GM11168 (cell line): ENCODE data around the gene GAREM1.

Experiments
- in situ Hi-C: fragments of 300-500 bp; cut with MboI; formaldehyde crosslinking; loops from one replicate; pipeline ENCODE4 v1.12.0; 2022; ENCODE audit warnings: low sequenced_read_pairs; ENCODE audit not compliant: unreplicated experiment

GAREM1 gene

DNA sequence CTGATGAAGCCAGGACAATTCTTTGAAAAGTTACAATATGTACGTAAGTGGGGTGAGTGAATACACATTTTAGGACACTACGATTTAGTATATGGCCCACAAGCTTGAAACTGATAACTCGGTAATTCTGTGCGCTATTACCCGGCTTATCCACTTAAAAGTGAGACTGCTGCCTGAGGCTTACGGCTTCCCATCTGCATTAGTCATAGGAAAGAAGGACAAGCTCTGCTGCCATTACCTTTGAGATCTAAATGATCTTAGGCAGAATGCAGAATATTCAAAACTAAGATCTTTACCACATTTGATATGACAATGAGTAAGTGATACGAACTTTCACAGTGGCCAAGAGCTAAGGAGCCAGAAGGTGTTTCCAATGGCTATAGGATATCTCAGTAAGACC, 133.3 kb downstream of the GAREM1 start:
- in situ Hi-C loops = no loop called here

DNA sequence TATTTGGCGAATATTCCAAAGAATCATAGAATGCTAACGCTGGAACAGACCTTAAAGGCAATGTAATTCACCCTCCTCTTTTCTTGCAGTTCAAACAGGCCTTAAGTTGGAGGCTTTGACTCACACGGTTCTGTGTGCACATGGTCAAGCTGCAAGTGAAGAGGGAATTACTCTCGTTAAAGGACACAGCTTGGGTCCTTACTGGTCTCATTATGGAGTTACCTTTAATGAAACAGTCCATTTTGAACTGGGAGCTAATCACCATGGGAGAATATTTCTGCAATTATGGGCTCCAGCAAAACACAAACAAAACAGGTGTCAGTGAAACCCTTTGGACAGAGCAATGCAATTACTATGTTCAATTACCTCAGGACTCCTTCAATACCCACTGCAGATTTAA, 135.5 kb downstream of the GAREM1 start:
- in situ Hi-C loops = no loop called here

DNA sequence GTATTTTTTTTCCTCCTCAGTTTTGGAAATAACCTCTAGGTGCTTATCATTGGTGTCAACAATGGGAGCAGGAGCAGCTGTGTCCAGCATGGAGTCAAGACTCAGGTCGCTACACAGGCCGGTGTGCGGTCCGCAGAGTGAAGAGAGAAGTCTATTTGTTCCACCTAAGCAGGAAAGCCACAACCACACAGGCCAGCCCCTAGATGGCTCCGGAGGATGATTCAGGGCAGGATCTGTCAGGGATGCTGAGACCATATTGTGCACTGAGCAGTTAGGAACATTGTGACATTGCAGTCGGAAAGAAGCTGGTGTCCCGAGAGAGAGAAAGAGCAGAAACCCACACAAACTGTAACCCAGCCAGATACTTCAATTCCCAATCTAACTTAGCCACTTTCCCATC, 136.9 kb downstream of the GAREM1 start:
- in situ Hi-C loops = no loop called here

DNA sequence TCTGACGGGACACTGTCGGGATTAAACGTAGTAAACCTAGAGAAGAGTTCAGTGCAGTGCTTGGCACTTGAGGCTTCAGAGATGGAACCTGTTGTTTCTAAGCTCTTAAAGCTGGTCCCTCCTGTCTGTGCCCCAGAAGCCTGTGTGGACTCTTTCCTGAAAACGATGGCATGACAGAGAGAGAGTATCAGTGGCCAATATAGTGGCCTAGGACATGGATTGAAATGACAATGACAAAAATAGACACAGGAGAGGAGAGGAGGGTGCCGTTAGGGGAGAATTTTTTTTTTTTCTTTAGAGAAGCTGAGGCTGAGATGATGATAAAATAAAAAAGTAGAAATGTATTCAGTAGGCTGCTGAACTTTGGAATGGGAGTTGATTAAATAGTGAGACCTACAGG, 138.0 kb downstream of the GAREM1 start:
- in situ Hi-C loops = no loop called here

DNA sequence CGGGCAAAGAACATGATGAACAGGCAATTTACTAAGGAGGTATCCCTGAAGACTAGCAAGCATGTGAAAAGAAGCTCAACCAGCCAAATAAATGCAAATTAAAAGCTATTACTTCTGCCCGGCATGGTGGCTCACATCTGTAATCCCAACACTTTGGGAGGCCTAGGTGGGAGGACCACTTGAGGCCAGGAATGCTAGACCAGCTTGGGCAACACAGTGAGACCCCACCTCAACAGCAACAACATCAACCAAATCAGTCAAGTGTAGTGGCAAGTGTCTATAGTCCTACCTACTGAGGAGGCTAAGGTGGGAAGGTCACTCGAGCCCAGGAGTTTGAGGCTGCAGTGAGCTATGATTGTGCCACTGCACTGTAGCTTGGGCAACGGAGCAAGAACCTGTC, 141.7 kb downstream of the GAREM1 start:
- in situ Hi-C loops = no loop called here

DNA sequence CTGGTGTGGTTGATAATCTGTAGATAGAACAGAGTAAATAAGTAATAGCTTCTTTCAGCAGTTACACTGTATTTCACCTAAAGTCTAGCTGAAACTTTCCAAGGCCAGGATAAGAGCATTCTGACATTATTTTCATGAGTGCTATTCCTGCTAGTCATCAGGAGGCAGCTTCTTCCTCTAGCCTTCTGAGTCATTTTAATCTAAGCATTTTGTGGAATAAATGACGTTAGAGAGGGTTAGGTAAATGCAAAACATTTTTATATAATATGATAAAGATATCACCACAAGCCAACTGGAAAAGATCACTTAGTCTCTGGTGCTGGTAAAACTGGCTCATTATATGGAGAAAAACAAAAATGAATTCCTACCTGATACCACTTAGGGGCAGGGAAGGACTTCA, 142.3 kb downstream of the GAREM1 start:
- in situ Hi-C loops = no loop called here

DNA sequence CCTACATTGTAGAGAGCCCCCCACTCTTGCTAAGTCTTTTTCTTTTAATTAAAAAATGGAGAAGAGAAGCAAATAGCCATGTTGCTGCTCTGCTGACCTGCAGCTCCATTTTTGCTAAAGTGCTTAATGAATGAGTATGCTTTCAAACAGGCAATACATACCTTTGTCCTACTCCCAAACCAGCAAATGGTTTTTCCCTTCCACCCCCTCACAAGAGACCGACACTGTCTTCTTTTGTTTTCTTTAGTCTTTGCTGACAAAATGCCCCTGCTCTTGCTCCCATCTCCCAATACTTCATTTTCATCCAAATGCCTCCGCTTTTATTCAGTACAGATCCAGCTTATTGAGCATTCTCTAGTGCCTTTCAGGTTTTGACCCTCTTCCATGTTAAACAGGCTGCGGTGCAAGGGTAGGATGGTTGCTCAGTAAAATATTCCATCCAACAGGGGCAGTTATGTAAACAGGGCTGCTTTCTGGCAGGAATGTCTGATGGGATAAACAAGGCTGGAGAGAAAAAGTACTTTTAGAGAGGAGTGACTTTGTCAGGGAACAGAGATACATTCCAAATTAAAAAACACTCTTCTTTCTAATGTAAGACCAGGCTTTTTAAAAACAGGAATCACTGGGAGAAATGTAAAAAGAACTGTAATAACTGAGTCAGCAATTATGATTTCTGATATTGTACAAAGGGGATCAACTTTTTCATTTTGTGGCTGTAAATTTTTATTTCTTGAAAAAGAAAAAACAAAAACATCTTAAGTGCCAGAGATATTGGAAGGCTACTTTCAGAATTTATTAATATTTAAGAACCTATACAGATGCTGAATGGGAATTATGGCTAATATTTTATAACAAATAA, 144.0 kb downstream of the GAREM1 start:
- in situ Hi-C loops = no loop called here

DNA sequence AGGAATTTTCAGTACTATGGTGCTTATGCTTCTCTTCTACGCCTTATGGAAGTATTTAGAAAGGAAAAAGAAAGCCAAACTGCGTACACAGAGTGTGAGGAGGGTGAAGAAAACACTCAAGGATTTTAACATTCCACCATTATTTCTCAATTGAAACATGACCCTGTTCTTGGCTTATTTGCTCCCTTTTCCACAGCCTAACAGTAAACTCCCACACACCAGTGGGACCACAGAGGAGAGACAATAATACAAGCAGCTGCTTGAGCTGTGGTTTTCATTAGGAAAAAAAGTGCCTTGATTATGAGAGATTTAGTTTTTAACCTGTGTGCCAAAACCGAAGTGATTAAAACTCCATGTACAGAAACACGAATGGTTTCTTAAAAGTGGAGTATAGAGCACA, 146.5 kb downstream of the GAREM1 start:
- in situ Hi-C loops = no loop called here

DNA sequence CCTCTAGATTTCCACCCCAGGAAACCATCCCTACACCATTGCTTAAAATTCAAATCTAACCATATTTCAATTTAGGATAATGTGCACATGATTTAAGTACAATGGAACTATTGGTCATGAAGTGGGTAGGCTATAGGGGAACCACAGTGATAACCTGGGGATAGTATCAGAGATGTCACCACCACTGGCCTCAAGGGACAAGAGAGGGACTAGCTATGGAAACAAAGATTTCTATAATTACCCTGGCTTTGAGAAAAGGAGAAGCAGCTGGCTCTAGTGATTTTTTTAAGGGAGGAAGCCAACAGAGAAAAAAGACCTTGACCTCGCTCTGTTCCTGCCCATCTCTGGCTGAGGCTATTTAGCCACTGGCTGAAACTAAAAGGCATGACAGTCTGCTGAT, 148.9 kb downstream of the GAREM1 start:
- in situ Hi-C loops = no loop called here

DNA sequence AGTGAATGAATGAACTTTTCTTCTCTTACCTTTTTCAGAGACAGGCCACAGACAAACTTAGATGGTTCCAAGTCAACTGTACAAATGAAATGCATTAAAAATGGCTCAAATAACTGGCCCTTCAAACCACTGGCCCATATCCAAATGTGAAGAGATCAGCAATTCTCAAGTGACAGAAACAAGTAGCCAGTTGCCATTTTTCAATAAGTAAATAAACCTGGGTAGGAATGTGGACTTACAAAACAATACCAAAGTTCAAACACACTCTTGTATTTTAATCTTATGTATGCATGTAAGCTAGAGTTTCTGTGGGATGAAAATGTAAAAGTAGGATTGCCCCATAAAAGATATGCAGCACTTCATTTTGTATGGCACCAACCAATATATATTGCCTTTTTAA, 151.6 kb downstream of the GAREM1 start:
- in situ Hi-C loops = no loop called here

DNA sequence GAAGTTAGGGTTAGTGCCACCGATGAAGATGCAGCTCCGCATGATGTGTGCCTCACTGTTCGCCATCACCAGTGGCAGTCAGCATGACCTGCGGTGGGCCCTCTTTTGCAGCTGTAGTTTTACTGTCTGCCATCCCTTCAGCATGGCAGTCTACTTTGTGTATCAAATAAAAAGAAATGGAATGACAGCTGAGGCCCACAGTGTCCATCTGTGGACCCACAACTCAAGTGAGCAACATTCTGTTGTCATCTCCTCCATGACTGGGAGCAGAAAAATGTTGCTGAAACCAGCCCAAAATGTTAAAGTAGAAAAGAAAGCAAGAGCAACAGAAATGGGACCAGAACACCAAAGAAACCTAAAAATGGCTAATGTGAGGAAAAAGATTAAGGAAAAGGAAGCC, 152.1 kb downstream of the GAREM1 start:
- in situ Hi-C loops = no loop called here

DNA sequence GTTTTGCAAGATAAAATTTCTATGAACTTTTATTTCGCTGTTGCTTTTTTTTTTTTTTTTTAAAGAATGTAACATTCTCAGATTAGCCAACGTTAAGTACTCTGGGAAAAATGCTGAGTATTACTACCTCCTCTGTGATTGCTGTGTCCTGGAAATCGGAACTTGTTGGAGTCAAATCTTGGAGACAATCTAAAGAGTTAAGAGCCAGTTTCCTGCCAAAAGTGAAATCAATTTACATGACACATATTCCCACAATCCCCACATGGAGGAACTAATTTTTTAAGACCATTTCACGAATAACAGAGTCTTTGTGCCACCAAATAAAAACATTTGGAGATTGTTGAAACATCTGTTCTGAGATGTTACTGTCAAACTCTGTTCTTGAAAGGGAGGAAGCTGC, 153.0 kb downstream of the GAREM1 start:
- in situ Hi-C loops = no loop called here

DNA sequence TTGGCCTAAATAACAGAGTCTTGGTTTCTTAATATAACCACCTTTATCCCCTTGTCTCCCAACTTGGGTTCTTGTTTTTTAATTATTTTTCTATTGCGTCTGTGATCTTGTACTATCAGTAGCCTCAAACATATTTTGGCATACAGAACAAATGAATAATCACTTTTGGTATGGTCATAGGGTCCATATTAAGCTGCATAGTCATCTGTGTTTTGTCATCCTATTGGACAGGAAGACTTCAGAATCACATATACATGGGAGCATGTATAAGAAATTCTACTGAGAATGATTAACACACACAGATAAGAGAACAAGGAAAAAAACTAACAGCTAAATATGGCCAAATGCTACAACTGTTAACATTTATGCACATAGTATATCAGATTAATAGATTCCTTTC, 154.8 kb downstream of the GAREM1 start:
- in situ Hi-C loops = no loop called here

DNA sequence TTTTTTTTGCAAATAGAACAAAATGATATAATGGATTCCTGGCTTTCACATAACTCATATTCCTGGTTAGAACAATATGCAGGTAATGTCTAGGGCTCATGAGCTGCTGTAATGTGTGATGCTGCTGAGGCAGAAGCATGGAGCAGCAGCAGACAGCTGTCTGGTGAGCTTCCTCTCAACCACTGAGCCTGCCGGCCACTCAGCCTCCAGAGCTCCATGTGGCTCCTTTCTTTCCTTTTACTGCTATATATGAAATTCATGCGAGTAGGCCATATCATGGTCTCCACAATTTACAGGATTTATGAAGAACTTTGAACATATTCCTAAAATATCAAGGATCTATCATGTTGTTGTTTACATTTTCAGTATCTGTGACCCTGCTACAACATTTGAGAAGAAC, 159.9 kb downstream of the GAREM1 start:
- in situ Hi-C loops = no loop called here

DNA sequence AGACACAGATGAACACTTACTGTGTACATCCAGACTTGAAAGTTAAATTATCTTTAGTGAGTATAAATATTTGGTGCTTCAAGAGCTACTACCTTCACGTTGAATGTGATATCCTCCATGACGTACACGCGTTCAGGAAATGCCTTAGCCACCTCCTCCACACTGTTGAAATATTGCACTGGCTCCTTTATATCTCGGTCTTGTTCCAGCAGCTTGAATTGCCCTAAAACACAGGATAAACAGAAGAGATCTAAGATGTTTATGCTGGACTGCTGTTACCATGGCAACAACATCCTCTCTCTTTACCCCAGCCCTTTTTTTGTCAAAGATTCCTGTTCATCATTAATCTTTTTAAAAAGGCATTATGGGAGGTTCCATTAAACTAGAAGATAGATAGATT, 160.6 kb downstream of the GAREM1 start:
- in situ Hi-C loops = no loop called here

DNA sequence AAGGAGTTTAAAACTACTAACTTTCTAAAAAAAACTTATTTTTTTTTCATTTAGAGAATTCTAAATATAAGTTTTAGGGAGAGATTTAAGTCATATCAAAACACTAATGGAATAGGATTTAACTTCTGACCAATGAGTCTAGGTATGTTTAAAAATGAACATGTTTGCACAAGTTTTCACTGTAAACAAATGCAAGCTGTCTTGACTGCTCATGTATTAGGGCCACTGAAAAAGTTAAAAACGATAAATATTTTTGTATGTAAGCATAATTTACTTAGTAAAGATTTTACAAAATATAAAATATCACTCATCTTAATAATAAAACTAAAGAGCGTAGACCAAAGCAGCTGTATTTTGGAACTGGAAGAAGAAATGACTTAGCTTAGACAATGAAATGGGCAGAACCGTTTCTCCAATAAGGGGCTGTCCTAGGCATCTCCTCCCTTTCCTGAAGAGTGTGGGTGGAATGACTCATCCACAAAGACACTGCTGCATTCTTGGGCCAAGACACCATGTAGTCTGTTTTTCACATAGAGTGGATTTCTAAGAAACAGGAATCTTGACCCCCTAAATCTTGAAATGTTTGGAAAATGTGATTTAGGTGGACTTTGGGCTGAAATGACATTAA, 162.1 kb downstream of the GAREM1 start:
- in situ Hi-C loops = no loop called here

DNA sequence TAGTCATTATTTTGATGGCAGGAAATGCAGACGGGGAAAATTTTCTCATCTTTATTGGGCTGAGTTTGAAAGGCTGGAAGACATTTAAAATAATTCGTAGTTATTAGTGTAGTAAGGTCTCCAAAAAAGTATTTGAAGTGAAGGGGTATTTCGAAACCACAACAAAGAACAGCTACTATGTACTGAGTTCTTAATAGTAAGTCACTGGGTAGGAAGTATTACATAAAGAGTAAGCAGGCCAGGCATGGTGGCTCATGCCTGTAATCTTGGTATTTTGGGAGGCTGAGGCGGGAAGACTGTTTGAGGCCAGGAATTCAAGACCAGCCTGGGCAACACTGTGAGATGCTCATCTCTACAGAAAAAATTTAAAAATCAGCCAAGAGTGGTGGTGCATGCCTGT, 167.3 kb downstream of the GAREM1 start:
- in situ Hi-C loops = no loop called here

DNA sequence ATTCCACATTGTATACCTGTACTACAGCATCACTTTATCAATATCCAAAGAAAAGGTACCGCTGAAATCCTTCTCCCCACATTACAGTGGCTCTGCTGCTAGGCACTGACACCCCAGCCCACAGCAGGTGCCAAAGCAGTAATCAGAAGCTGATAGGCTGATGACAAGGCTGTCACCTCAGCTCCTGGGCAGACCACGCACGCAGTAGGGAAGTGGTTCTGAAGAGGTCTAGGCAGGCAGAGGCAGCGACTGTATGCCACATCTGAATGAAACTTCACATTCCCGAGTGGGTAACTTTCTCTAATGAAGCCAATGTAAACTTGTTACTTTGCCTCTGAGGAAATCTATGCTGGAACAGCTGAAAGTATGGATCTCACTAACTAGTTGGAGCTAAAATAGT, 167.9 kb downstream of the GAREM1 start:
- in situ Hi-C loops = no loop called here

DNA sequence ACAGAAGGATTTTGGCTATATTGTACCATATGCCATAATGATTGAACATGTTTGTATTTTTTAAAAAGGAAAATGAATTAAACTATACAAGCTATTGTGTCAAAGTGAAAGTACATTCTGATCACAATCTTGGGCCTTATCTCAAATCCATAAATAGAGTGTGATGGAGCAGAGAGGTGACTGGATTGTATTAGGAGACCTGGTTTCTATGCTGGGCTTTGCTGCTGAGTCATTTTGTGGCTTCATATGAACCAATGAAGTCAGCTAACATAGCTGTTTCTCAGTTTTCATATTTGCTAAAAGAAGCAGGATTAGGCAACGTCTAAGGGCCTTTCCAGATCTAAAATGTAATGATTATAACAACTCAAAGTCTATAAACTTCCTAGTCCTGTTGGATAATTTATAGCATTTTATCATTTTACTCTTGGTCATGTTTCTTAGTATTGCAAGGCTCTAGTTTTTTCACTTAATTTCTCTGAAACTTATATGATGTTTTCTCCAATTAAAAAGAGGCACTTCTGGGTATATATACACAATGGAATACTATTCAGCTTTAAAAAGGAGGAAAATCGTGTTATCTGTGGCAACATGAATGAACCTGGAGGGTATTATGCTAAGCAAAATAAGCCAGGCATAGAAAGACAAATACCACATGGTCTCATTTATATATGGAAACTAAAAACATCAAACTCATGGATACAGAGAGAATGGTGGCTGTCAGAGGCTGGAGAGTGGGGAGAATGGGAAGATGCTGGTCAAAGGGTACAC, 168.5 kb downstream of the GAREM1 start:
- in situ Hi-C loops = no loop called here

DNA sequence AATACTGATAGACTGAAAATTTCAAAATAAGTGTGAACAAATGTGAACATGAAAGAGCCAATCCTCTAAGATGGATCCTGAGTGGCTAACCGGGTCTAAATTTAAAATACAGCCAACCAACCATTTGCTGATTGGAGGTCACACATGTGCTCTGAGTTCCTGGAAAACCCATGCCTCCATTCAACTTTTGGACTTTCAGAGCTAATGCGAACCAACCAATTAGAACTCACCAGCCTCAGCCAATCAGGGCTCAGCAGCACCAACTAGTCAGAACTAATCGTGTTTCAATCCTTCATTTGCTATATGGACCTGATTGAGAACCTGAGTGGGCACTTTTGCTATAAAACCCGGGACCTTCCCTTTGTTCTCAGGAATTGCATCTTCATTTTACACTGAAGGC, 169.3 kb downstream of the GAREM1 start:
- in situ Hi-C loops = no loop called here

DNA sequence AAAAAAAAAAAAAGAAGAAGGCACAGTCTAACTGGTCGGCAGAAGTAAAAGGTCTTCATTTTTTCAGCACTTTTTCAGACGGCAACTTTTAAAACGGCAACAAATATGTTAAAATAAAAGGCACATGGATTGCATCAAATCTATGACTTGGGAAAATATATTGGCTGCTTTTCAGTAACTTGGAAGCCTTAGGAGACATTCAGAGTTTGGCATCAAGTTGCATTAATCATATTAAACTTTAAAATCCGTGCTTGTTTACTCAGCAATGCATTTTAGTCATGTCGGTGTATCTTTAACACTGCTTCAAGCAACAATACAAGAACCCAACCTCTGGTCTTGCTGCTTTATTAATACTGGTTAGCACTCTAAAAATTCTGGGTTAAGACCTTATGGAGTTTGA, 169.8 kb downstream of the GAREM1 start:
- in situ Hi-C loops = no loop called here
